ENCODE results near the gene CDHR4.

GRCh38 chr3:49780080-49780974, 19.3 kb downstream of the CDHR4 start:
- no peak for TF ChIP-seq CTCF (IDR thresholded peaks at IDR 0.05)
- TF ChIP-seq POLR2A (IDR thresholded peaks at IDR 0.05), result no peak
- TF ChIP-seq POLR2AphosphoS5 (IDR thresholded peaks at IDR 0.05), result no peak
